Aorta (tissue), 5 donors: ENCODE measurements around the gene LST1. TPM values are rescaled to one million over a fixed set of nuclear protein-coding genes. Genes with fewer than 3 reads are reported as not detected.

Experiments used
- ATAC-seq: fragments of 200-7000 bp; cut with Tn5 transposase; one replicate; pipeline ENCODE4 v1.9.1; 2022; ENCODE audit warnings: moderate library complexity; ENCODE audit not compliant: low FRiP score
- DNase-seq, 2 donors: peaks; one replicate each; pipeline ENCODE4 v3.0.0-alpha.2; 2020
- H3K27ac ChIP-seq, 2 donors: one replicate each; pipeline ENCODE4 v1.5.1; 2013; ENCODE audit warnings: low read length in 2 of 2, mild to moderate bottlenecking in 2 of 2, moderate library complexity in 2 of 2, control low read depth in 1 of 2, inconsistent platforms in 1 of 2, low read depth in 1 of 2
- H3K27me3 ChIP-seq, 2 donors: one replicate each; pipeline ENCODE4 v1.6.1; 2013; ENCODE audit warnings: control low read depth in 1 of 2, low read length in 1 of 2, mild to moderate bottlenecking in 1 of 2, moderate library complexity in 1 of 2; ENCODE audit not compliant: insufficient read depth in 2 of 2, control insufficient read depth in 1 of 2
- H3K36me3 ChIP-seq, 2 donors: one replicate each; pipeline ENCODE4 v1.6.1; 2013; ENCODE audit warnings: control low read depth in 1 of 2, low read length in 1 of 2, mild to moderate bottlenecking in 1 of 2; ENCODE audit not compliant: insufficient read depth in 2 of 2, control insufficient read depth in 1 of 2
- H3K4me1 ChIP-seq, 2 donors: one replicate each; pipeline ENCODE4 v1.6.1; 2013; ENCODE audit warnings: low read length in 2 of 2, control low read depth in 1 of 2, mild to moderate bottlenecking in 1 of 2, moderate library complexity in 1 of 2; ENCODE audit not compliant: insufficient read depth in 2 of 2, control insufficient read depth in 1 of 2
- H3K4me3 ChIP-seq, 2 donors: one replicate each; pipeline ENCODE4 v1.5.1; 2013; ENCODE audit warnings: low read length in 2 of 2, control low read depth in 1 of 2, mild to moderate bottlenecking in 1 of 2
- H3K9me3 ChIP-seq: one replicate; pipeline ENCODE4 v1.6.1; 2013; ENCODE audit warnings: mild to moderate bottlenecking, low read length; ENCODE audit not compliant: control insufficient read depth
- WGBS, 2 donors: extraction: QIAGEN DNeasy Blood & Tissue Kit; methylation state at CpG; one replicate each; pipeline ENCODE4 v1.1.7; 2013; 5-methylcytosine and 5-hydroxymethylcytosine counted together
- intact Hi-C, 2 donors: fragments of 100-400 bp; cut with DNase I; formaldehyde crosslinking; loops; one replicate each; pipeline versions ENCODE4 v1.14.2 to v1.15.0; 2022
- polyA plus RNA-seq, 2 donors: library from polyadenylated mRNA; stranded (reverse); fragments of 200-250 nt; gene quantifications; one replicate each; pipeline ENCODE4 v1.2.3, GENCODE V29; 2013
- total RNA-seq, 2 donors: library from RNA; stranded (reverse); fragmentation: NEBNext Ultra II Directional; extraction: Animal tissue kit (Norgen Biotek cat#: 25700); gene quantifications; one replicate each; pipeline ENCODE4 v1.2.1, GENCODE V29; 2021
- donor health status: healthy with polysubstance abuse.
- donor health status: Bipolar disorder and iron deficiency.
- donor health status: DM: no; HTN: no; CAD: no.
- donor health status: DM: no; HTN: no; CAD: no.
- donor health status: DM: yes; HTN: yes; CAD: no.

The LST1 gene
- total and polyA plus RNA-seq, 4 donors: 7.9 to 24.6 (median 22.2) TPM

DNA sequence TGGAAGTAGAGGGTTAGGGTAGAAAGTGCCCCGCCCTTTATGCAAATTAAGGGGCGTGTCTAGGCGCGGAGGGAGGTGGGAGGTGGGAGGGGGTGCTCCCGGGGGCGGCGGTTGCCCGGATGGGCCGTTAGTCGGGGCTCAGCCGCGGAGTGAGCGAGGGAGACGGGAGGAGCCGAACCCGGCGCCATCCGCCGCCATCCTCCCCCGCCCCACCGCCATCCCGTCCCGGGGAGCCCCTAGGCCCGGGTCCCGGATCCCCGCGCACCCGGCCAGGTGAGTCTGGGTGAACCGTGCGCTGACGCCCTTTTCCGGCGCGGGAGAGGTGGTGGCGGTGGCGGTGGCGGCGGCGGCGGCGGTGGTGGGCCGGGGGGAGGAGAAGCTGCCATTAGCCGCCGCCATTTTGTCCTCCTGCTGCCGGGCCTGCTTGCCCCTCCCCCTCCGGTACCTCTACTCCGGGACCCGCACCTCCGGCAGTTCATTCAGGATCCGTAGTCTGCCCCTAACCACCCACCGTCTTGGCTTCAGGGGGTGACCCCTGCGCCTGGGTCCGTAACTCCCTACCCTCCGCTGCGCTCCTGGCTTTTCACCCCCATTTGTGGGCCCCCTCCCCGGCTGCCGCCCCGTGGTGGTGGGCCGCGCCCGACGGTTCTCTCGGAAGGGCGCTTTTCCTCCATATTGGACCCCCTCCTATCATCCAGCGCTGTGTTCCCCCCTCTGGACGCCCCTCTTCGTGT, 34.7 kb downstream of the LST1 start, which contains the start of gene PRRC2A:
TSS of gene PRRC2A (plus strand) at position 130 of the 734 bp plus-strand sequence. CDS start 2,075 bp downstream, outside the sequence.
- H3K4me3 ChIP-seq: peak within 1 kb of the TSS; percentile 87 to 88
- no peaks in the 10 kb centered on the region for H3K9me3 ChIP-seq
- H3K36me3 ChIP-seq: peaks cover 7% of the 10 kb centered on the region in 2 donors
- intact Hi-C loops: loop anchor here (5.0 kb wide), 2 partner anchors 42 to 1958 kb away; partner anchors contain the start of genes C6orf47 (in 1 of the 2) and GPANK1 (in 1 of the 2)
- H3K27me3 ChIP-seq: no peaks in the 10 kb centered on the region
- ATAC-seq: peak; percentile 95
- WGBS, 2 donors: 0% methylated on average over 25 to 67 of the region's 67 CpGs
- H3K27ac ChIP-seq: peak within 1 kb of the TSS; percentile 89 to 91
- DNase-seq: peak in 1 of 2 donors; percentile 97
- no peaks in the 10 kb centered on the region for H3K4me1 ChIP-seq

DNA sequence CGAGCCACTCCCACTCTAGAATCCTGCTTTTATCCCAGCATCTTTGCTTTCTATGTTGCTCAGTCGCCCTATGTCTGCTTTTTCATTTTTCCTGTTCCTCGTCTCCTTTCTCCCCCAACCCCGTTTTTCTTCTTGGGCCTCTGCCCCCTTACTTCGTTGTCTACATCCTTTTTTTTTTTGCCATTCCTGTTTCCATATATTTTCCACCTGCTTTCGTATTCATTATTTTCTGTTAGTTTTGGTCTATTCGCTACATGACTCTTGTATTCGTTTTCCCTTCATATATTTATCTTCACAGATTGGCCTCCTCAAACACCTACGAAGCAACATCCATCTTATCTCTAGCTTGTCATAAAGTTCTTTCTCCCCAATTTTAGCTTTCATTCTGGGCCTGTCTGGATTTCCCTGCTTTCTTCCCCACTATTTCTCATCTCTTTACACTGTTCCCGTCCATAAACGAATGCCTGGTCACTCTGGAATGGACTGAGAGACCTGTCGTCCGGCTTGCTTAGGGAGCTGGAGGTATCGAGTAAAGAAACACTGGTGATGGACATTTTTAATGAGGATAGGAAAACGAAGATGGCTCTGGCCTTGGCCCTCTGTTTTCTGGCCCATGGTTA, 35.4 kb downstream of the LST1 start:
- Histone ChIP-seq H3K27ac (peak overlapping the region; percentile 68 to 91), H3K4me3 (peak overlapping the region; percentile 87 to 88), H3K4me1 (no peaks in the 10 kb centered on the region), H3K9me3 (no peaks in the 10 kb centered on the region), H3K27me3 (no peaks in the 10 kb centered on the region), H3K36me3 (peaks cover 7 to 12% of the 10 kb centered on the region in 2 donors)
- ATAC-seq (no peak), DNase-seq (no peak)
- intact Hi-C loops: loop anchor here (5.0 kb wide), 2 partner anchors 41 to 1959 kb away; partner anchors contain the start of genes C6orf47 (in 1 of the 2) and GPANK1 (in 1 of the 2)
- WGBS, 2 donors: 2% methylated on average over 15 of the region's 15 CpGs

DNA sequence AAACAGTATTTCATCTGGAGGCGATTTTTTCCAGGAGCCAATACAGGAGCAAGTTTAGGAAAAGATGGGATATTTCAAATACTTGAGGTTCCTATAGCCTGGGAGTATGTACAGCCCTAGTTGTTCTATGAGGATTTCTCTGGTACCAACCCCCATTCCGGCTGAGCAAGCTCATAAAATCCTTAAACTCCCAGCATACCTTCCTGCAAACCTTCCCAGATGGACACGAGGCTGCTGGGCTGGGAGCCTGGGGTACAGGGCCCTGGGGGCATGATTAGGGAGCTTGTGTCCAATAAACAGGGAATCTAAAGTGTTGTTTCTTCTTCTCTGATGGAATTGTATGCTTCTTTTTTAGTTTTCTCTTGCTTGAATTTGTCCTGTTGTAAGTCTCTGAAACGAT, 35.9 kb downstream of the LST1 start:
- Histone ChIP-seq H3K9me3 (no peaks in the 10 kb centered on the region), H3K27ac (no peak overlapping the region), H3K4me1 (no peaks in the 10 kb centered on the region), H3K27me3 (no peaks in the 10 kb centered on the region), H3K36me3 (peaks cover 7 to 14% of the 10 kb centered on the region in 2 donors), H3K4me3 (no peak overlapping the region)
- 12% methylated on average over 4 of the region's 4 CpGs for WGBS, 2 donors
- no peak for ATAC-seq
- intact Hi-C loops: loop anchor here (5.0 kb wide), 2 partner anchors 40 to 1960 kb away; partner anchors contain the start of genes C6orf47 (in 1 of the 2) and GPANK1 (in 1 of the 2)
- DNase-seq: no peak

DNA sequence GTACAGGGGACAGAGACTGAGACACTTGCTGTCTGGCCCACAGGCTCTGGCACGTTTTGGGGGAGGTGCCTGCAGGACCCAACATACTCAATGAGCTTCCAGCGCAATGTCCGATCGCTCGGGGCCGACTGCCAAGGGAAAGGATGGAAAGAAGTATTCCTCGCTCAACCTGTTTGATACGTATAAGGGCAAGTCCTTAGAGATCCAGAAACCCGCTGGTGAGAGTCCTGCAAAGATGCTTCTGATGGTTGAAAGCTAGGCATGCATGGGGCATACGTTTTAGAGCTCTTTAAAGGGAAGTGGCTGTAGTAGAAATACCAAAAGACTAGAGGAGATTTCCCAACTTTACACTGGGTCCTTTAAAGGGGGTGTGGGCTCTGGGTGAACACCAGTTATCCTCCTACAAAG, 36.6 kb downstream of the LST1 start:
- DNase-seq (no peak), ATAC-seq (no peak)
- Histone ChIP-seq H3K36me3 (peaks cover 10 to 14% of the 10 kb centered on the region in 2 donors), H3K9me3 (no peaks in the 10 kb centered on the region), H3K4me3 (no peak overlapping the region), H3K27me3 (no peaks in the 10 kb centered on the region), H3K4me1 (no peaks in the 10 kb centered on the region), H3K27ac (no peak overlapping the region)
- WGBS, 2 donors: 59 to 64% methylated on average over 10 of the region's 10 CpGs
- intact Hi-C loops: loop anchor here (5.0 kb wide), 2 partner anchors 40 to 1960 kb away; partner anchors contain the start of genes C6orf47 (in 1 of the 2) and GPANK1 (in 1 of the 2)

DNA sequence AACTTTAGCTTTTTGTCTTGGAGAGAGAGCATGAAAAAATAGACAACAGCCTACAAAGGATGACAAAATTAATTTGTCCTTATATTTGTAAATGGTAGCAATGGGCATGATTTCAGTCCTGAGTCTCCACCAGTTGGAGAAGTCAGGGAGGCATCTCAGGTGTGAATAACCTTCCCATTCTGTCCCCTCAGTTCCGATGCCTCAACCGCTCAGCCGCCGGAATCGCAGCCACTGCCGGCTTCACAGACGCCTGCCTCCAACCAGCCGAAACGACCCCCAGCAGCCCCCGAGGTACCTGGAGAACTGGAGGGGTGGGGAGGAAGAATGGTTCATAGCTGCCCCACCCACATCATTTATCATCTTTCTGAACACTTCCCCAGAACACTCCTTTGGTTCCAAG, 38.0 kb downstream of the LST1 start:
- H3K27me3 ChIP-seq: no peaks in the 10 kb centered on the region
- intact Hi-C loops: loop anchor here (5.0 kb wide), 2 partner anchors 38 to 1962 kb away; partner anchors contain the start of genes C6orf47 (in 1 of the 2) and GPANK1 (in 1 of the 2)
- H3K4me1 ChIP-seq: no peaks in the 10 kb centered on the region
- no peak overlapping the region for H3K27ac ChIP-seq
- H3K4me3 ChIP-seq: no peak overlapping the region
- ATAC-seq: no peak
- H3K9me3 ChIP-seq: no peaks in the 10 kb centered on the region
- 85 to 90% methylated on average over 10 of the region's 10 CpGs for WGBS, 2 donors
- H3K36me3 ChIP-seq: peaks cover 13 to 19% of the 10 kb centered on the region in 2 donors
- no peak for DNase-seq

DNA sequence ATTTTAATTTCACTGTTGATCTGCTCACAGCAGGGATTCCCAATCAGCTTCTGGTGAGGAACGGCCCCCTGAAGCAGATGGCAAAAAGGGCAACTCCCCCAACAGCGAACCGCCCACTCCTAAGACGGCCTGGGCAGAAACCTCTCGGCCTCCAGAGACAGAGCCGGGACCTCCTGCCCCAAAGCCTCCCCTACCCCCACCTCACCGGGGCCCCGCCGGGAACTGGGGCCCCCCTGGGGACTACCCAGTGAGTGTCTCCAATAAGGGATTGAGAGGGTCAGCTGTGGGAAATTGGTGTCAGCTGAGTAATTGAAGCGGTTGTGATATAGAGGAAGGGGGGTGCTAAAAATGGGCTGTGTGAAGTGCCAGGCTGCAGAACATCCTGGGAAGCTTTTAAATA, 40.9 kb downstream of the LST1 start:
- no peak overlapping the region for H3K4me3 ChIP-seq
- H3K27me3 ChIP-seq: no peaks in the 10 kb centered on the region
- H3K9me3 ChIP-seq: no peaks in the 10 kb centered on the region
- H3K4me1 ChIP-seq: no peaks in the 10 kb centered on the region
- DNase-seq: no peak
- H3K27ac ChIP-seq: no peak overlapping the region
- intact Hi-C loops: loop anchor here in 1 of 2 donors (2.0 kb wide), 1 partner anchor 16 kb away; no protein-coding TSS in a partner anchor
- WGBS, 2 donors: 85 to 90% methylated on average over 10 of the region's 10 CpGs
- peaks cover 14 to 33% of the 10 kb centered on the region in 2 donors for H3K36me3 ChIP-seq
- no peak for ATAC-seq

DNA sequence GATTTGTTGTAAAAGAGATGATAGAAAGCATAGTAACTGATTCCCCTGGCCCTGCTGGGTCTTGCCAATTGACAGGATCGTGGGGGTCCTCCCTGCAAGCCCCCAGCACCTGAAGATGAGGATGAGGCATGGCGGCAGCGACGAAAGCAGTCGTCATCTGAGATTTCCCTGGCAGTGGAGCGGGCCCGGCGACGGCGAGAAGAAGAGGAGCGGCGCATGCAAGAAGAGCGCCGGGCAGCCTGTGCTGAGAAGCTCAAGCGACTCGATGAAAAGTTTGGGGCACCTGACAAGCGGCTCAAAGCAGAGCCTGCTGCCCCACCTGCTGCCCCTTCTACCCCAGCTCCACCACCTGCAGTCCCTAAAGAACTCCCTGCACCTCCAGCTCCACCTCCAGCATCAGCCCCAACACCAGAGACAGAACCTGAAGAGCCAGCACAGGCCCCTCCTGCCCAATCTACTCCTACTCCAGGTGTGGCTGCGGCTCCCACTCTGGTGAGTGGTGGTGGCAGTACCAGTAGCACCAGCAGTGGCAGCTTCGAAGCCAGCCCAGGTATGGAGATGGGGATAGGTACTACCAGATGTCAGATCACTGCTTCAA, 41.7 kb downstream of the LST1 start:
- no peak overlapping the region for H3K27ac ChIP-seq
- ATAC-seq (no peak), DNase-seq (no peak)
- H3K4me1 ChIP-seq: no peaks in the 10 kb centered on the region
- intact Hi-C loops: loop anchor here in 1 of 2 donors (2.0 kb wide), 1 partner anchor 15 kb away; no protein-coding TSS in a partner anchor
- H3K9me3 ChIP-seq: no peaks in the 10 kb centered on the region
- no peaks in the 10 kb centered on the region for H3K27me3 ChIP-seq
- peaks cover 14 to 33% of the 10 kb centered on the region in 2 donors for H3K36me3 ChIP-seq
- 95 to 99% methylated on average over 15 to 19 of the region's 19 CpGs for WGBS, 2 donors
- H3K4me3 ChIP-seq: no peak overlapping the region

DNA sequence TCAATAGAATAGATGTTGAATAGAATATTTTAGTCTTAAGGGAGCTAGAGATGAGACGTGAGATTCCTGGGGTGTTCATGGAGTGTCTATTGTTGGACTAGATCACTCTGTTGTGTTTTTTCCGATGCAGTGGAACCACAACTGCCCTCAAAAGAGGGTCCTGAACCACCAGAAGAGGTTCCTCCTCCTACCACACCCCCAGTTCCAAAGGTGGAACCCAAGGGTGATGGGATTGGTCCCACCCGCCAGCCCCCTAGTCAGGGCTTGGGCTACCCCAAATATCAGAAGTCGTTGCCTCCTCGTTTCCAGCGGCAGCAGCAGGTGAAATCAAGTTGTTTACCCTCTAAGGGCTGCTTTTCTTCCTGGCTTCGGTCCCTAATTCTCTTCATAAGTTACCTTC, 42.9 kb downstream of the LST1 start:
- intact Hi-C loops: no loop called here
- H3K36me3 ChIP-seq: peaks cover 14 to 33% of the 10 kb centered on the region in 2 donors
- DNase-seq (no peak), ATAC-seq (no peak)
- no peaks in the 10 kb centered on the region for H3K9me3 ChIP-seq
- 89 to 92% methylated on average over 7 of the region's 7 CpGs for WGBS, 2 donors
- no peak overlapping the region for H3K4me3 ChIP-seq
- no peaks in the 10 kb centered on the region for H3K4me1 ChIP-seq
- H3K27me3 ChIP-seq: no peaks in the 10 kb centered on the region
- H3K27ac ChIP-seq: no peak overlapping the region
